ENCODE measurements around the gene WDR20. TPM values are rescaled to one million over a fixed set of nuclear protein-coding genes. Genes with fewer than 3 reads are reported as not detected.
"Not testable (repeated sequence)": the region's sequence is repeated elsewhere in the genome, so short reads cannot be mapped to it uniquely, and the experiment has no call there.

Gene WDR20
- total and polyA plus RNA-seq, 10 of the 15 experiments (the other 5 are each of a cell fraction or from before 2014, with no cell fraction given): 9.1 to 25.9 (median 18.4) TPM

DNA sequence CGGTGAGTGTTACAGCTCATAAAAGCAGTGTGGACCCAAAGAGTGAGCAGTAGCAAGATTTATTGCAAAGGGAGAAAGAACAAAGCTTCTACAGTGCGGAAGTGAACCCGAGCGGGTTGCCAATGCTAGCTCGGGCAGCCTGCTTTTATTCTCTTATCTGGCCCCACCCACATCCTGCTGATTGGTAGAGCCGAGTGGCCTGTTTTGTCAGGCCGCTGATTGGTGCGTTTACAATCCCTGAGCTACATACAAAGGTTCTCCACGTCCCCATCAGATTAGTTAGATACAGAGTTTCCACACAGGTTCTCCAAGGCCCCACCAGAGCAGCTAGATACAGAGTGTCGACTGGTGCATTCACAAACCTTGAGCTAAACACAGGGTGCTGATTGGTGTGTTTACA, 5.0 kb upstream of the WDR20 start:
- in situ Hi-C loops (cut with MboI); CTCF ChIA-PET; H3K36me3 ChIP-seq (ENCODE audit: control insufficient read depth in 2 of 2, insufficient read depth in 2 of 2, low read length in 1 of 2); H3K9me3 ChIP-seq (replicated peaks; ENCODE audit: control insufficient read depth, insufficient read depth, low read length); H2AFZ ChIP-seq (ENCODE audit: control insufficient read depth, low read depth, low read length); H3K4me3 ChIP-seq; H3K4me1 ChIP-seq (ENCODE audit: control insufficient read depth, insufficient read depth, low read length); H3K79me2 ChIP-seq (ENCODE audit: control insufficient read depth, insufficient read depth, low read length); H3K4me2 ChIP-seq (ENCODE audit: control insufficient read depth, insufficient read depth); ATAC-seq; H3K27me3 ChIP-seq (replicated peaks in 1 of 2; ENCODE audit: control insufficient read depth in 2 of 2, insufficient read depth in 2 of 2, low read length in 1 of 2); FAIRE-seq; POLR2A ChIA-PET; H4K20me1 ChIP-seq (ENCODE audit: control insufficient read depth, insufficient read depth); intact Hi-C loops (cut with micrococcal nuclease; ENCODE audit: unreplicated experiment); H3K9ac ChIP-seq (ENCODE audit: control insufficient read depth, insufficient read depth, low read length); H3K27ac ChIP-seq (ENCODE audit: control insufficient read depth, insufficient read depth); DNase-seq (ENCODE audit: low read depth, low spot score); BruUV-seq (replicated peaks): not testable (repeated sequence)
- ChIA-PET SMC1A (ENCODE audit: uncharacterized antibody, unreplicated experiment) (interaction anchor here (0.6 kb wide), 1 partner anchor 404 kb away, joined by 3 read pairs; no protein-coding TSS in a partner anchor), RAD21 (ENCODE audit: unreplicated experiment) (interaction anchor here (0.6 kb wide), 1 partner anchor 43 kb away, joined by 3 read pairs; no protein-coding TSS in a partner anchor)
- WGBS (ENCODE audit: insufficient coverage, insufficient replicate concordance, low lambda C conversion rate, missing lambda C conversion rate): 93% methylated on average over 10 of the region's 10 CpGs

GRCh38 chr14:102135456-102135855, 4.2 kb upstream of the WDR20 start:
- FAIRE-seq; in situ Hi-C loops (cut with MboI); H3K4me2 ChIP-seq (ENCODE audit: control insufficient read depth, insufficient read depth); H3K36me3 ChIP-seq (ENCODE audit: control insufficient read depth in 2 of 2, insufficient read depth in 2 of 2, low read length in 1 of 2); H4K20me1 ChIP-seq (ENCODE audit: control insufficient read depth, insufficient read depth); H3K27ac ChIP-seq (ENCODE audit: control insufficient read depth, insufficient read depth); H3K9me3 ChIP-seq (replicated peaks; ENCODE audit: control insufficient read depth, insufficient read depth, low read length); BruUV-seq (replicated peaks); intact Hi-C loops (cut with micrococcal nuclease; ENCODE audit: unreplicated experiment); H3K9ac ChIP-seq (ENCODE audit: control insufficient read depth, insufficient read depth, low read length); H3K27me3 ChIP-seq (replicated peaks in 1 of 2; ENCODE audit: control insufficient read depth in 2 of 2, insufficient read depth in 2 of 2, low read length in 1 of 2); ATAC-seq; RAD21 ChIA-PET (ENCODE audit: unreplicated experiment); CTCF ChIA-PET; H3K4me3 ChIP-seq; POLR2A ChIA-PET; SMC1A ChIA-PET (ENCODE audit: uncharacterized antibody, unreplicated experiment); H2AFZ ChIP-seq (ENCODE audit: control insufficient read depth, low read depth, low read length); DNase-seq (ENCODE audit: low read depth, low spot score); H3K4me1 ChIP-seq (ENCODE audit: control insufficient read depth, insufficient read depth, low read length): not testable (repeated sequence)
- WGBS (ENCODE audit: insufficient coverage, insufficient replicate concordance, low lambda C conversion rate, missing lambda C conversion rate): 98% methylated on average over 24 of the region's 30 CpGs
- H3K79me2 ChIP-seq (ENCODE audit: control insufficient read depth, insufficient read depth, low read length): peaks cover 10% of the 10 kb centered on the region

All from GM12878 (cell line).